ENCODE data around the gene SLC35E3. TPM values are rescaled to one million over a fixed set of nuclear protein-coding genes. Genes with fewer than 3 reads are reported as not detected.

SLC35E3 gene
- total and polyA plus RNA-seq, 2 of the 13 experiments (the other 11 are each of a cell fraction or from before 2014, with no cell fraction given) = 13.0 to 22.1 TPM

GRCh38 chr12:68827895-68828671 is 82.1 kb downstream of the SLC35E3 start:
- peaks cover 28% of the 10 kb centered on the region for H3K79me2 ChIP-seq (ENCODE audit: insufficient read depth, low read length)
- BruUV-seq (replicated peaks) = no TSS peak
- ChIA-PET CTCF (ENCODE audit: low intra/inter-chr PET ratio, low total read pairs) (no interaction called here), POLR2A (interaction anchor here (1.2 kb wide), 1 partner anchor 11 kb away, joined by 7 read pairs; no protein-coding TSS in a partner anchor)
- H3K9ac ChIP-seq (ENCODE audit: insufficient read depth, low read depth, low read length) = no peak overlapping the region
- no peaks in the 10 kb centered on the region for H3K27me3 ChIP-seq (ENCODE audit: control insufficient read depth in 1 of 2, insufficient read depth in 2 of 2, low read length in 2 of 2)
- H3K4me3 ChIP-seq (replicated peaks in 1 of 3; ENCODE audit: insufficient read depth in 1 of 3, low read depth in 2 of 3, low read length in 3 of 3) = no peak overlapping the region
- in situ Hi-C loops (cut with HindIII; ENCODE audit: extremely low pct_ligation_motif_present, low pct_unique_long_range_greater_than_20kb) (no loop called here), intact Hi-C loops (cut with micrococcal nuclease; ENCODE audit: unreplicated experiment) (no loop called here)
- no peak for ATAC-seq
- TF ChIP-seq THAP11 (CRISPR knock-in tag; IDR thresholded peaks at IDR 0.05) (no peak), HMG20B (CRISPR knock-in tag; conservative IDR thresholded peaks at IDR 0.05) (no peak), CHD4 (IDR thresholded peaks at IDR 0.05; ENCODE audit: borderline replicate concordance, low read length) (no peak), RFXAP (CRISPR knock-in tag; IDR thresholded peaks at IDR 0.05; ENCODE audit: borderline replicate concordance) (no peak), TBX2 (CRISPR knock-in tag; IDR thresholded peaks at IDR 0.05; ENCODE audit: borderline replicate concordance) (no peak)
- no peak for FAIRE-seq
- no peak overlapping the region for H3K4me2 ChIP-seq (ENCODE audit: low read depth, low read length)
- WGBS (ENCODE audit: low lambda C conversion rate) = 97% methylated on average over 5 of the region's 5 CpGs
- no peak overlapping the region for H3K27ac ChIP-seq (ENCODE audit: extremely low read length, insufficient read depth, low read length)
- DNase-seq (ENCODE audit: low spot score) = no peak
- no peak overlapping the region for H2AFZ ChIP-seq (ENCODE audit: low read length)
- peaks cover 17 to 66% of the 10 kb centered on the region in 2 experiments for H3K36me3 ChIP-seq (replicated peaks in 1 of 2; ENCODE audit: control insufficient read depth in 1 of 2, insufficient read depth in 2 of 2, low read length in 2 of 2)
- H3K4me1 ChIP-seq (ENCODE audit: insufficient read depth, low read length) = peaks cover 17% of the 10 kb centered on the region
- peaks cover 32% of the 10 kb centered on the region for H4K20me1 ChIP-seq (ENCODE audit: insufficient read depth, low read length)
- no peaks in the 10 kb centered on the region for H3K9me3 ChIP-seq (ENCODE audit: low read length)

DNA sequence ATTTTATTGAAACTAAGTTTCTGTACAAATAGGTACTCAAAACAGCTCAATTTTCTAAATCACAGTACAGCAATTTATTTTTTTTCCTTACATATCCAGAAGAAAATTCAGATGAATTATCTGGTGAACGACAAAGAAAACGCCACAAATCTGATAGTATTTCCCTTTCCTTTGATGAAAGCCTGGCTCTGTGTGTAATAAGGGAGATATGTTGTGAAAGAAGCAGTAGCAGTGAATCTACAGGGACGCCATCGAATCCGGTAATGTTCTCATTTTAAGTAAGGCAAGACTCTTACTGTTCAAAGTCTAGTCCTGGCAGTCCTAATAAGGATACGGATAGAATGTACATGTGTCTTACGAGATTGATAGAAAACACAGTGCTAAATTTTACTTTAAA is 82.7 kb downstream of the SLC35E3 start:
- Histone ChIP-seq H3K9me3 (ENCODE audit: low read length) (no peaks in the 10 kb centered on the region), H2AFZ (ENCODE audit: low read length) (no peak overlapping the region), H4K20me1 (ENCODE audit: insufficient read depth, low read length) (peaks cover 31% of the 10 kb centered on the region), H3K27me3 (ENCODE audit: control insufficient read depth in 1 of 2, insufficient read depth in 2 of 2, low read length in 2 of 2) (no peaks in the 10 kb centered on the region), H3K4me2 (ENCODE audit: low read depth, low read length) (no peak overlapping the region), H3K27ac (ENCODE audit: extremely low read length, insufficient read depth, low read length) (no peak overlapping the region), H3K9ac (ENCODE audit: insufficient read depth, low read depth, low read length) (no peak overlapping the region), H3K4me3 (replicated peaks in 1 of 3; ENCODE audit: insufficient read depth in 1 of 3, low read depth in 2 of 3, low read length in 3 of 3) (no peak overlapping the region), H3K36me3 (replicated peaks in 1 of 2; ENCODE audit: control insufficient read depth in 1 of 2, insufficient read depth in 2 of 2, low read length in 2 of 2) (peaks cover 19 to 64% of the 10 kb centered on the region in 2 experiments), H3K79me2 (ENCODE audit: insufficient read depth, low read length) (peaks cover 23% of the 10 kb centered on the region), H3K4me1 (ENCODE audit: insufficient read depth, low read length) (peaks cover 11% of the 10 kb centered on the region)
- 98% methylated on average over 7 of the region's 7 CpGs for WGBS (ENCODE audit: low lambda C conversion rate)
- ATAC-seq = no peak
- CTCF ChIA-PET (ENCODE audit: low intra/inter-chr PET ratio, low total read pairs) = no interaction called here
- POLR2A ChIA-PET = interaction anchor here (1.2 kb wide), 1 partner anchor 12 kb away, joined by 7 read pairs; no protein-coding TSS in a partner anchor
- TF ChIP-seq, protein P1, sequence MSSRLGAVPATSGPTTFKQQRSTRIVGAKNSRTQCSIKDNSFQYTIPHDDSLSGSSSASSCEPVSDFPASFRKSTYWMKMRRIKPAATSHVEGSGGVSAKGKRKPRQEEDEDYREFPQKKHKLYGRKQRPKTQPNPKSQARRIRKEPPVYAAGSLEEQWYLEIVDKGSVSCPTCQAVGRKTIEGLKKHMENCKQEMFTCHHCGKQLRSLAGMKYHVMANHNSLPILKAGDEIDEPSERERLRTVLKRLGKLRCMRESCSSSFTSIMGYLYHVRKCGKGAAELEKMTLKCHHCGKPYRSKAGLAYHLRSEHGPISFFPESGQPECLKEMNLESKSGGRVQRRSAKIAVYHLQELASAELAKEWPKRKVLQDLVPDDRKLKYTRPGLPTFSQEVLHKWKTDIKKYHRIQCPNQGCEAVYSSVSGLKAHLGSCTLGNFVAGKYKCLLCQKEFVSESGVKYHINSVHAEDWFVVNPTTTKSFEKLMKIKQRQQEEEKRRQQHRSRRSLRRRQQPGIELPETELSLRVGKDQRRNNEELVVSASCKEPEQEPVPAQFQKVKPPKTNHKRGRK (CRISPR knock-in tag; IDR thresholded peaks at IDR 0.05) = no peak
- TF ChIP-seq POLR2AphosphoS2 (IDR thresholded peaks at IDR 0.05; ENCODE audit: low read depth, low read length) (0 out of 2 replicates have a peak, but pooled peaks have one; percentile 60), RBFOX2 (IDR thresholded peaks at IDR 0.05; ENCODE audit: low read depth, low read length) (0 out of 2 replicates have a peak, but pooled peaks have one; percentile 15), AKNA (CRISPR knock-in tag; IDR thresholded peaks at IDR 0.05; ENCODE audit: borderline replicate concordance) (peak; percentile 18; the same call in 1 of the 2 replicates)
- TF ChIP-seq, protein P2, sequence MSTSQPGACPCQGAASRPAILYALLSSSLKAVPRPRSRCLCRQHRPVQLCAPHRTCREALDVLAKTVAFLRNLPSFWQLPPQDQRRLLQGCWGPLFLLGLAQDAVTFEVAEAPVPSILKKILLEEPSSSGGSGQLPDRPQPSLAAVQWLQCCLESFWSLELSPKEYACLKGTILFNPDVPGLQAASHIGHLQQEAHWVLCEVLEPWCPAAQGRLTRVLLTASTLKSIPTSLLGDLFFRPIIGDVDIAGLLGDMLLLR (CRISPR knock-in tag; IDR thresholded peaks at IDR 0.05) = no peak
- BruUV-seq (replicated peaks) = no TSS peak
- FAIRE-seq = no peak
- DNase-seq (ENCODE audit: low spot score) = no peak
- in situ Hi-C loops (cut with HindIII; ENCODE audit: extremely low pct_ligation_motif_present, low pct_unique_long_range_greater_than_20kb) = no loop called here
- intact Hi-C loops (cut with micrococcal nuclease; ENCODE audit: unreplicated experiment) = no loop called here

Data from HepG2 (cell line).